Endothelial cell of umbilical vein (primary cell): ENCODE measurements around the gene CNST. TPM values are rescaled to one million over a fixed set of nuclear protein-coding genes. Genes with fewer than 3 reads are reported as not detected.

ENCODE experiments used
- BruUV-seq: library from RNA; stranded (reverse); fragments of 400-500 nt; replicated peaks from 2 replicates; lab custom pipeline; 2021; lab: Mats Ljungman, UMichigan
- CTCF ChIA-PET: fragments of 300-600, 350-600 bp; sonication (Branson Sonifier 250); formaldehyde crosslinking; loops from one replicate; lab custom pipeline; 2021; ENCODE audit warnings: antibody characterized with exemption, inconsistent platforms; lab: Charles Lee
- POLR2A ChIA-PET: fragments of 300-600, 350-600 bp; sonication (Branson Sonifier 250); formaldehyde crosslinking; loops from one replicate; lab custom pipeline; 2021; ENCODE audit warnings: antibody characterized with exemption, inconsistent platforms; lab: Charles Lee
- DNase-seq: peaks from one replicate; pipeline ENCODE4 v3.0.0-alpha.2; 2011; ENCODE audit warnings: low read depth, low spot score
- FAIRE-seq: peaks from 2 replicates; lab custom pipeline; 2011; peaks lifted over from hg19 to GRCh38; lab: Jason Lieb, UNC
- H2AFZ ChIP-seq: 2 replicates; pipeline ENCODE4 v1.6.0; 2012; ENCODE audit warnings: low read depth, low read length, control low read depth, inconsistent platforms
- H3K27ac ChIP-seq: 2 replicates; pipeline ENCODE4 v1.5.1; 2011; ENCODE audit warnings: low read depth, mild to moderate bottlenecking, control low read depth, low read length, moderate library complexity; ENCODE audit not compliant: insufficient read depth
- H3K27me3 ChIP-seq, 2 experiments: 2 replicates each; pipeline versions ENCODE4 v1.6.0 to v1.6.1; 2011; ENCODE audit warnings: low read length in 2 of 2, mixed read lengths in 1 of 2; ENCODE audit not compliant: control insufficient read depth in 2 of 2, insufficient read depth in 2 of 2
- H3K36me3 ChIP-seq, 2 experiments: 2 replicates in 1 of 2; 3 replicates in 1 of 2; pipeline ENCODE4 v1.5.1; 2011; ENCODE audit warnings: low read length in 2 of 2, mild to moderate bottlenecking in 1 of 2, moderate library complexity in 1 of 2; ENCODE audit not compliant: control insufficient read depth in 2 of 2, insufficient read depth in 2 of 2; ENCODE audit errors: extremely low read depth in 1 of 2
- H3K4me1 ChIP-seq: 3 replicates; pipeline ENCODE4 v1.5.1; 2011; ENCODE audit warnings: mild to moderate bottlenecking, low read length; ENCODE audit not compliant: control insufficient read depth, insufficient read depth; ENCODE audit errors: extremely low read depth
- H3K4me2 ChIP-seq: 2 replicates; pipeline ENCODE4 v1.6.1; 2011; ENCODE audit warnings: low read length, control low read depth, mixed read lengths; ENCODE audit not compliant: insufficient read depth
- H3K4me3 ChIP-seq, 3 experiments: fragments of 200-600 bp in 1 of 3; sonication (generic), shearing (Covaris generic) in 1 of 3; replicated peaks in 1 of 3; 2 replicates each; pipeline ENCODE4 v1.5.1; 2011 to 2016; ENCODE audit warnings: control low read depth in 3 of 3, low read length in 3 of 3, mild to moderate bottlenecking in 2 of 3, inconsistent platforms in 1 of 3, low read depth in 1 of 3, moderate library complexity in 1 of 3; ENCODE audit not compliant: insufficient read depth in 1 of 3
- H3K79me2 ChIP-seq: 2 replicates; pipeline ENCODE4 v1.6.0; 2012; ENCODE audit warnings: low read length, inconsistent platforms; ENCODE audit not compliant: control insufficient read depth, insufficient read depth
- H3K9ac ChIP-seq: replicated peaks from 2 replicates; pipeline ENCODE3; 2011; ENCODE audit warnings: low read length, control low read depth; ENCODE audit not compliant: insufficient read depth; ENCODE audit errors: extremely low read depth
- H3K9me1 ChIP-seq: replicated peaks from 3 replicates; pipeline ENCODE4 v1.6.0; 2011; ENCODE audit warnings: mild to moderate bottlenecking, low read length; ENCODE audit not compliant: control insufficient read depth, insufficient read depth; ENCODE audit errors: extremely low read depth
- H3K9me3 ChIP-seq: replicated peaks from 2 replicates; pipeline ENCODE4 v1.5.1; 2012; ENCODE audit warnings: low read length, inconsistent platforms; ENCODE audit not compliant: control insufficient read depth, insufficient read depth
- H4K20me1 ChIP-seq: replicated peaks from 2 replicates; pipeline ENCODE3; 2011; ENCODE audit warnings: mild to moderate bottlenecking, low read length; ENCODE audit not compliant: control insufficient read depth, insufficient read depth; ENCODE audit errors: extremely low read depth
- CTCF ChIP-seq, 2 donors: IDR thresholded peaks; 1 replicate in 1 of 2; 2 replicates in 1 of 2; pipeline ENCODE4 v1.5.1; 2011; ENCODE audit warnings: low read length in 2 of 2, mild to moderate bottlenecking in 2 of 2, moderate library complexity in 2 of 2, control low read depth in 1 of 2, inconsistent platforms in 1 of 2, low read depth in 1 of 2; ENCODE audit not compliant: insufficient read depth in 1 of 2; ENCODE audit errors: extremely low read depth in 1 of 2
- EZH2 ChIP-seq: IDR thresholded peaks from 2 replicates; pipeline ENCODE4 v1.6.1; 2012; ENCODE audit warnings: borderline replicate concordance, low read depth, mild to moderate bottlenecking, moderate library complexity, low read length, inconsistent platforms; ENCODE audit not compliant: severe bottlenecking
- FOS ChIP-seq: IDR thresholded peaks from 2 replicates; pipeline ENCODE4 v1.6.1; 2011; ENCODE audit warnings: mild to moderate bottlenecking, low read length, moderate library complexity, borderline replicate concordance; ENCODE audit not compliant: insufficient read depth
- GATA2 ChIP-seq: IDR thresholded peaks from 2 replicates; pipeline ENCODE4 v1.7.0; 2011; ENCODE audit warnings: low read depth, mild to moderate bottlenecking, moderate library complexity, mixed read lengths, low read length; ENCODE audit not compliant: insufficient read length, insufficient read depth
- JUN ChIP-seq: IDR thresholded peaks from 2 replicates; pipeline ENCODE4 v1.6.1; 2011; ENCODE audit warnings: borderline replicate concordance, low read depth; ENCODE audit not compliant: insufficient read length, insufficient read depth
- MYC ChIP-seq: IDR thresholded peaks from one replicate; pipeline ENCODE4 v1.6.1; 2011; ENCODE audit warnings: mild to moderate bottlenecking, low read depth, low read length
- POLR2A ChIP-seq: IDR thresholded peaks from 2 replicates; pipeline ENCODE4 v1.6.1; 2012; ENCODE audit warnings: low read depth, mild to moderate bottlenecking, control low read depth, low read length
- POLR2AphosphoS5 ChIP-seq: IDR thresholded peaks from 2 replicates; pipeline ENCODE4 v1.6.1; 2012; ENCODE audit warnings: low read depth, mild to moderate bottlenecking, control low read depth, low read length, moderate library complexity; ENCODE audit not compliant: insufficient read depth
- dilution Hi-C: fragments of 300-500 bp; cut with MboI; formaldehyde crosslinking; loops from one replicate; pipeline ENCODE4 v1.15.0; 2019; ENCODE audit warnings: low sequenced_read_pairs; ENCODE audit not compliant: extremely low pct_ligation_motif_present
- intact Hi-C: fragments of 100-400 bp; cut with micrococcal nuclease; formaldehyde crosslinking; loops from one replicate; pipeline ENCODE4 v1.10.0; 2022
- polyA plus RNA-seq, 4 experiments: library from polyadenylated mRNA; depleted of rRNA in 3 of 4; stranded (reverse) in 3 of 4; unstranded in 1 of 4; fragments of >200 nt; gene quantifications; 2 replicates each; pipeline versions ENCODE4 v1.2.1 to v1.2.3, GENCODE V29; 2011 to 2012; ENCODE audit warnings: missing spikeins in 1 of 4
- total RNA-seq: library from RNA; stranded (reverse); gene quantifications from 2 replicates; pipeline ENCODE4 v1.2.3, GENCODE V29; 2021
- TF ChIP-seq, protein P1 (sequence below): IDR thresholded peaks from 2 replicates; pipeline ENCODE4 v1.6.1; 2011; ENCODE audit not compliant: insufficient read depth, insufficient read length

Gene CNST
- total and polyA plus RNA-seq, 2 donors (not counting 3 experiments of a cell fraction or from before 2014, with no cell fraction given) = 6.3 to 18.1 TPM

- Histone ChIP-seq H2AFZ (no peak overlapping the region), H3K27ac (no peak overlapping the region), H3K4me1 (peaks cover 26% of the 10 kb centered on the region), H3K79me2 (peaks cover 42% of the 10 kb centered on the region), H3K36me3 (peaks cover 2 to 3% of the 10 kb centered on the region in 2 experiments), H3K9ac (no peak overlapping the region), H3K9me1 (no peaks in the 10 kb centered on the region), H4K20me1 (no peaks in the 10 kb centered on the region), H3K4me3 (no peak overlapping the region), H3K4me2 (no peak overlapping the region), H3K9me3 (no peaks in the 10 kb centered on the region), H3K27me3 (no peaks in the 10 kb centered on the region)
- no TSS peak for BruUV-seq
- intact Hi-C loops (no loop called here), dilution Hi-C loops (no loop called here)
- TF ChIP-seq MYC = no peak
- no peak for TF ChIP-seq JUN
- no peak for TF ChIP-seq CTCF (IDR thresholded peaks at IDR 0.05; ENCODE audit: extremely low read depth in 1 of 2, insufficient read depth in 1 of 2, low read depth in 1 of 2, low read length in 2 of 2)
- no peak for TF ChIP-seq POLR2AphosphoS5
- TF ChIP-seq EZH2 = no peak
- TF ChIP-seq POLR2A = no peak
- TF ChIP-seq, protein P1, sequence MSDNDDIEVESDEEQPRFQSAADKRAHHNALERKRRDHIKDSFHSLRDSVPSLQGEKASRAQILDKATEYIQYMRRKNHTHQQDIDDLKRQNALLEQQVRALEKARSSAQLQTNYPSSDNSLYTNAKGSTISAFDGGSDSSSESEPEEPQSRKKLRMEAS = no peak
- no peak for TF ChIP-seq GATA2
- TF ChIP-seq FOS = no peak
- no peak for FAIRE-seq
- ChIA-PET CTCF (interaction anchor here (1.0 kb wide), 1 partner anchor 25 kb away, joined by 3 read pairs; no protein-coding TSS in a partner anchor), POLR2A (no interaction called here)
- peak; percentile 52 for DNase-seq
These were observed 17.4 kb downstream of the CNST start for GRCh38 chr1:246583448-246584185.
